Measurements from ENCODE around the gene TSHZ2.

Gene TSHZ2

DNA sequence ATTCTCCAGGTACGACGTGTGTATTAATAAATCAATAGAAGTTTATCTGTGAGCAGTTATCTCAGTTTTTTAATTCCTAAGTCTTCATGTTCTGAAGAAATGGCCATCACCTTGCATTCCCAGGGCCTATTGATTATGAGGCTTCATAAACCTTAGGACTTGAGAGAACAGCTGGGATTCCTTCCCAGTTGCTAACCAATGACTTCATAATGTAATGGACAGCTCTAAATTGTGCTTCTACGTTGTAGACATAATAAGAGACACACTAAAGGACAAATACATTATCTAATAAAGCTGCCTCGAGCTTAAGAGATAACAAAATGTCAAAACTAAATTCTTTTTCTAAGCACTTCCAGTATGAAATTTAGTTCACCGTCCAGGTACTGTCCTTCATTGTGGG, 30.6 kb downstream of the TSHZ2 start:
- no peaks in the 10 kb centered on the region for H3K27me3 Mint-ChIP-seq
- H3K27ac Mint-ChIP-seq, result peak overlapping the region; percentile 97
- H3K9me3 Mint-ChIP-seq, result peaks cover 8% of the 10 kb centered on the region
- H3K4me1 Mint-ChIP-seq, result peaks cover 90% of the 10 kb centered on the region
- peaks cover 20% of the 10 kb centered on the region for H3K36me3 Mint-ChIP-seq
- H3K4me3 Mint-ChIP-seq, result peak overlapping the region; percentile 51

DNA sequence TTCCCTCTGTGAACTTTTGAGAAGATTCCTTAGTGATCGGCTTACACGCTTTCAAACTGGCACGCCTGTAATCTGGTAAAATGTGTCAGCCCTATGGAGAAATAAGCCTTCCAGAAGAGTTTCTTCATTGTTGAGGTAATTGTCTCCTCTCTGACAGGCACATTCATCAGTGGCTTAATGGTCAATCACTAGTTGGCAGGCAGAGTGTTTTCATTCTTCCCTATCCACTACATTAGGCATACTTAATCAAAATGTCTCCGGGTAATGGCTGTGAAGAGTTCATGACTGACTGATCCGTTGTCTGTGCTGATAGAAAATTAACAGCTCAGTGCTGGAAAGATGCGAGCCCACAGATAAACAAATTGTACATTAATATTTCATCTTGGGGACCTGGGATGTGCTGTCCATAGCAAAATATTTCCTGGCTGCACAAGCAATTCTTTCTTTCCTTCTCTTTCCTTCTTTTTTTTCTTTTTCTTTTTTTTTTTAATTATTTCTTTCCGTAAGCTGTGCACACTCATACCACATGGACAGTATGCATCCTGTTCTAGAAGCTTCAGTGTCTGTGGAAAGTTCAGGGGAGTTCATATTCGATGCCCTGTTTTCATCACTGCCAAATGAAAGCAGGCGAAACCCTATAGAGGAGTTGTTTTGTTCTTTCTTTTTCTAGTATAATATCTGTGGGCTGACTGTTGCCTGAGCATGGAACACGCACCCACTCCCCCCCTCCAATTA, 31.4 kb downstream of the TSHZ2 start:
- H3K27ac Mint-ChIP-seq, result peak overlapping the region; percentile 97
- peaks cover 23% of the 10 kb centered on the region for H3K36me3 Mint-ChIP-seq
- H3K27me3 Mint-ChIP-seq, result no peaks in the 10 kb centered on the region
- peaks cover 89% of the 10 kb centered on the region for H3K4me1 Mint-ChIP-seq
- peaks cover 8% of the 10 kb centered on the region for H3K9me3 Mint-ChIP-seq
- peak overlapping the region; percentile 67 for H3K4me3 Mint-ChIP-seq

DNA sequence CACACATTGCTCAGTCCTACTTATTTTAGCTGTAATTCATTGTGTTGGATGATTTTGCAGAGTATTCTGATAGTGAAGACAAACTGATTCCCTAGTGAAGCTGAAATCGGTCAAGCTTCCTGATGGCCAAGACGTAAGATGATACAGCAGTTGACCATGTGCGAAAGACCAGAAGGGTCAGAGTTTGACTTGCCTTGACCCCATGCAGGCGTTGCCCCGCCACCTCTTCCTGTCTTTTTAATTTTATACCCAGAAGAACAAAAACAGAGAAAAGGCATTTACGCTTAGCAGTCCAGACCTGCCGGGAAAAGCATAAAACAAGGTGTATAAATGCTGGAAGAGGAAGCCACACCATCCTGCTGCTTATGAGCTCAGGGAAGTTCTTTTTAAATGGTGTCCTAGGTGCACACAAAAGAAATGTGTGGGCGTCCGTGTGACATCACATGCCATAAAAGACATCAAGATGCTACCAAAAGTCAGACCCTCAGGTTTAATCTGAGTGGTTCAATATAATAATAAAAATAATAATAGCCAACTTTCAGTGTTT, 32.2 kb downstream of the TSHZ2 start:
- H3K27me3 Mint-ChIP-seq, result no peaks in the 10 kb centered on the region
- peaks cover 89% of the 10 kb centered on the region for H3K4me1 Mint-ChIP-seq
- peak overlapping the region; percentile 97 for H3K27ac Mint-ChIP-seq
- peaks cover 20% of the 10 kb centered on the region for H3K36me3 Mint-ChIP-seq
- H3K9me3 Mint-ChIP-seq, result peaks cover 8% of the 10 kb centered on the region
- peak overlapping the region; percentile 67 for H3K4me3 Mint-ChIP-seq

DNA sequence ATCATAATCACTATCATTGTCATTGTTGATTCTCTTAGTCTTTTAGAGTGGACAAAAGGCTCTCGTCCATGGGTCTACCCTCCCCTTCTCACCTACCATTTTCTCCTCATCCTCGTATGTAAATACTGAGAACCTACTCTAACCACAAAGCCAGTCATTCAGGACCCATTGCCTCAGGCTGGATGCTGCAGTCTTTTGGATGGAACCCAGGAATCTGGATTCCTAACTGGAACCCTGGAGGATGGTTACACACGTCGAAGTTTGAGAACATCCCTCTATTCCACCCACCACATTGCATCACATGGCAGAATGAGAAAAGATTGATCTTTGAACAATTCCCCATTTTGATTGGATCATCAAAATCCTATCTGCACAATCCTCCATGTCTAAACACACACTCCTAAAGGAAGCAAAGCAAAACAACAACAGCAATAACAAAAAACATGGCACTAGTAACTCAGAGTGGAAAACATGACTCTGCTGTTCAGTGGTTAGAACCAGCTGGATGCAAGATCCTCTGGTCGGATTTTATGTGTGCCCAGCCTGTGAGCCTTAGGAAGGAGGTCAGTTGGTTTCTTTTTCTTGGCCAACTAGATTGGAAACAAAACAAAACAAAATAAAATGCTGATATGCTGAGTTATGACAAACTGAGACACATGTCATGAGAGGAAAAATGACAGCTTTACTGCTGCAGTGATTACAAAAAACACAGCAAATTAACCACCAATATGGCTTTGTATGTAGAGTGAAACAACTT, 38.0 kb downstream of the TSHZ2 start:
- no peaks in the 10 kb centered on the region for H3K27me3 Mint-ChIP-seq
- peaks cover 7% of the 10 kb centered on the region for H3K9me3 Mint-ChIP-seq
- H3K4me1 Mint-ChIP-seq, result peaks cover 86% of the 10 kb centered on the region
- H3K4me3 Mint-ChIP-seq, result no peak overlapping the region
- H3K36me3 Mint-ChIP-seq, result peaks cover 37% of the 10 kb centered on the region
- peak overlapping the region; percentile 60 for H3K27ac Mint-ChIP-seq

DNA sequence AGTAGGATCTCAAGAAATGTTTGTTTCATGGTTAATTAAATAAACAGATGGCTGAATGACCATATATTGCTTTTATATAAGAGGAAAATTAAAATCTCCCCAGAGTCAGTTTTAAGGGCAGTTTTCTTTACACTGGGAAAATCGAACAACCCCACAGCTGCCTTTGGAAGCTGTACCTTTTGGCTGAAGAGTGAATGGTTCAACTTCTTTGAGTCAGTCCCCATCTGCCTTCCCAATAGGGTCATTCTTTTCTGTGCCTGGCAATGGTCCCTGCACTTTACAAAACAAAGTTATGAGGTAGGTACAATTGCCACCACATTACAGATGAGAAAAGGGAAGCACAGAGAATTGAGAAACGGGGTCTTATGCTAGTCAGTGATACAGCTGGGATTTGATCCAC, 39.5 kb downstream of the TSHZ2 start:
- no peak overlapping the region for H3K4me3 Mint-ChIP-seq
- H3K27ac Mint-ChIP-seq, result no peak overlapping the region
- H3K27me3 Mint-ChIP-seq, result no peaks in the 10 kb centered on the region
- peaks cover 7% of the 10 kb centered on the region for H3K9me3 Mint-ChIP-seq
- peaks cover 84% of the 10 kb centered on the region for H3K4me1 Mint-ChIP-seq
- peaks cover 40% of the 10 kb centered on the region for H3K36me3 Mint-ChIP-seq

DNA sequence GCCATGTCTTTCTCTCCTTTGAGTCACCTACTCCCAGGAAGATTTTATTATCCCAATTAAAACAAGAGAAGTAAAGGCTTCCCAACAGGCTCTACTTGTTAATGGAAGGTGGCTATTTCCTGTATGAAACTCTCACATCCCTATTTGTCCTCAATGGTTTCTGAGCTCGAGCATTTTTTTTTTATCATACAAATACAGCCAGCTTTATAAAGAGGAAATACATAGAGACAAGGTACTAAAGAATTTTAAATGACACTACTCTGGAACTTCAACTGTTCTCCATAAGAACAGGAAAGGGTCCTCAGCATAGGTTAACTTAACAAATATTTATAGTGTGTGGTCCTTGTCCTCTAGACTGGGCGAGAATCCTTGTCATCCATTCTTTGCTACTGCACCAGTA, 41.0 kb downstream of the TSHZ2 start:
- no peak overlapping the region for H3K4me3 Mint-ChIP-seq
- H3K4me1 Mint-ChIP-seq, result peaks cover 83% of the 10 kb centered on the region
- H3K9me3 Mint-ChIP-seq, result peaks cover 7% of the 10 kb centered on the region
- no peak overlapping the region for H3K27ac Mint-ChIP-seq
- H3K27me3 Mint-ChIP-seq, result no peaks in the 10 kb centered on the region
- H3K36me3 Mint-ChIP-seq, result peaks cover 42% of the 10 kb centered on the region

DNA sequence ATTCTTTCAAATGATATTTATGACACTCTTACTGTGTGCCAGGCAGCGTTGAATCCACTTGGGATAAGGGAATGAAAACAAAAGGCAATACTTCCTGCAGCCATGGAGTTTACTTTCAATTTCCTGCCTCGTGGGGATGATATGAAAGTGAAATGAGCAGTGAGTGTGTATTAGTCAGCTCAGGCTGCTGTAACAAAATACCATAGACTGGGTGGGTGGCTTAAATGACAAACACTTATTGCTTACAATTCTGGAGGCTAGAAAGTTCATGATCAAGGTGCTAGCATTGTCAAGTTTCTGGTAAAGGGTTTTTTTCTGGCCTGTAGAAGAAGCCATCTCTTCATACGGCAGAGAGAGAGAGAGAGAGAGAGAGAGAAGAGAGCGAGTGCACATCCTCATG, 41.7 kb downstream of the TSHZ2 start:
- H3K27ac Mint-ChIP-seq, result peak overlapping the region; percentile 91
- no peaks in the 10 kb centered on the region for H3K27me3 Mint-ChIP-seq
- H3K4me1 Mint-ChIP-seq, result peaks cover 85% of the 10 kb centered on the region
- peaks cover 44% of the 10 kb centered on the region for H3K36me3 Mint-ChIP-seq
- no peak overlapping the region for H3K4me3 Mint-ChIP-seq
- peaks cover 7% of the 10 kb centered on the region for H3K9me3 Mint-ChIP-seq

DNA sequence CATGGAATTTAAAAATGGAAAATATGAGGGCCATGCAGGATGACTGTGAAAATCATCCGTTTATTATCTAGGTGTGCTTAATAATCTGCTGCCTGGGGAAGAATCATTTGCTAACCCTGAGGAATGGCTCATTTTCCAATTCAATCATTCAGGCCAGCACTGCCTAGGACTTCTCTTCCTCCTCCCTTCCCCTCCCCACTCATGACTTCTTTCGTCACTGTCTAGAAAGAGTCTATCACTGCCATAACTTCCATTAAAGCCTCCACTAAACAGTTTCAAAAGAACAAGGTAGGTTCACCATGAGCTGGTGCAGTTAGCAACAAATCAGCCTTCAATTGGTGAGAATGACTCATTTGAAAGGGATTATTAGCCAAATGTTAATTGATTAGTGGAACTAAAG, 43.9 kb downstream of the TSHZ2 start:
- Mint-ChIP-seq H3K4me1 (peaks cover 89% of the 10 kb centered on the region), H3K36me3 (peaks cover 42% of the 10 kb centered on the region), H3K4me3 (no peak overlapping the region), H3K9me3 (peaks cover 12% of the 10 kb centered on the region), H3K27ac (peak overlapping the region; percentile 63), H3K27me3 (no peaks in the 10 kb centered on the region)

DNA sequence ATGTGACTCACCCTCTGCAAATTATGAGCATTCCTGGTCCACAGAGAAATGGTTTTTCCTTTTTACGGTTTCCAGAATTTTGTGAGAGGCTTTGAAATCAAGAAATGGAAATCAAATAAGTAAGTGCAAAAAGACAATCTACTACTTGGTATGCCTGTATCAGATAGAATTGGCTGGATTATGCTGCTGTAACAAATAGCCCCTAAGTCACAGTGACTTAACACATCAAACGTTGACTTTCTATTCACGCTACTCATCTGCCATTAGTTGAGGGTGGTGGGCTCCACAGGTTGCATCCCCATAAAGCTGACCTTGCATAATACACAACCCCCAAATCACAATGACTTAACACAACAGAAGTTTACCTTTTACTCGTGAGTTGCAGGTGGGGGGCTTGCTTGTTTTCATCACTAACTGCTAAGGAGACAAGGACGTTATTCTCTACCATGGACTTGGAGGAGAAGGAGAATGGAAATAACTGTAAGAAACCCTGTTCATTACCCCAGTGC, 44.4 kb downstream of the TSHZ2 start:
- H3K4me1 Mint-ChIP-seq, result peaks cover 91% of the 10 kb centered on the region
- H3K36me3 Mint-ChIP-seq, result peaks cover 44% of the 10 kb centered on the region
- H3K4me3 Mint-ChIP-seq, result no peak overlapping the region
- H3K27ac Mint-ChIP-seq, result peak overlapping the region; percentile 83
- peaks cover 16% of the 10 kb centered on the region for H3K9me3 Mint-ChIP-seq
- H3K27me3 Mint-ChIP-seq, result no peaks in the 10 kb centered on the region

DNA sequence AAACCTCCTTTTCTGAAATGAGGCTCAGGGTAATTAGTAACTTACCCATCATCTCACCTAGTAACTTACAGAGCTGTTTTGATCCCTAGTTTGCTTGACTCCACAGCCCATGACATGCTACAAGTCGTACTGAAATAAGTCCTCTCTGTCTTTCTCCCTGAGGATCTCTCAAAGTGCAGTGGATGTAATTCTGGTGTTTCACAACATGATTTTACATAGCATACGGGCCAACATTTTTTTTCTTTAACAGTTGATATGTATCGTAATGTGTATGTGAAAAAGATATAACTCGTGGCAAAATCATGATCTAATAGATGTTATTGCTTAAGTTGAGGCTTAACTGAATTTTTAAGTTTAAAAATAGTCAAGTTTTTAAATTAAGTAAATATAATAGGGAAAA, 45.0 kb downstream of the TSHZ2 start:
- peak overlapping the region; percentile 83 for H3K27ac Mint-ChIP-seq
- H3K36me3 Mint-ChIP-seq, result peaks cover 42% of the 10 kb centered on the region
- H3K4me3 Mint-ChIP-seq, result no peak overlapping the region
- peaks cover 95% of the 10 kb centered on the region for H3K4me1 Mint-ChIP-seq
- H3K27me3 Mint-ChIP-seq, result no peaks in the 10 kb centered on the region
- H3K9me3 Mint-ChIP-seq, result peaks cover 17% of the 10 kb centered on the region

DNA sequence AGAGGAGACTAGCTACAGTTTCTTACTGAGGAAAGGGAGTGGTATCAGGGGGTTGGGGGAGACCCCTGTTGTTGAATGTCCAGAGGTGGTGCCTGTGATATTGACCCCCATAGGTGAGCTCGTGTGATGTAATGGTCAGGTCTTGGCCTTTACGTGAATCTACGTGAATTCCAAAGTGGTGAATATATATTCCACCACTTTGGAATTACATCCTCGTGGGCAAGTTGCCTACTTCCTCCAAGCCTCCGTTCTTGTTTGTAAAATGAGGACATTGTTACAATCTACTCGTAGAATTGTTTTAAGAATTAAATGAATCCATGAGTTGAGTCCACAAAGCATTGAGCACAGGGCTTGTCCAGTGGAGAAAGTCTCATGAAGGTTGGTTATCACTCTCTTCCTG, 47.3 kb downstream of the TSHZ2 start:
- peaks cover 94% of the 10 kb centered on the region for H3K4me1 Mint-ChIP-seq
- H3K27ac Mint-ChIP-seq, result peak overlapping the region; percentile 99
- no peaks in the 10 kb centered on the region for H3K27me3 Mint-ChIP-seq
- H3K36me3 Mint-ChIP-seq, result peaks cover 32% of the 10 kb centered on the region
- no peak overlapping the region for H3K4me3 Mint-ChIP-seq
- H3K9me3 Mint-ChIP-seq, result peaks cover 20% of the 10 kb centered on the region

DNA sequence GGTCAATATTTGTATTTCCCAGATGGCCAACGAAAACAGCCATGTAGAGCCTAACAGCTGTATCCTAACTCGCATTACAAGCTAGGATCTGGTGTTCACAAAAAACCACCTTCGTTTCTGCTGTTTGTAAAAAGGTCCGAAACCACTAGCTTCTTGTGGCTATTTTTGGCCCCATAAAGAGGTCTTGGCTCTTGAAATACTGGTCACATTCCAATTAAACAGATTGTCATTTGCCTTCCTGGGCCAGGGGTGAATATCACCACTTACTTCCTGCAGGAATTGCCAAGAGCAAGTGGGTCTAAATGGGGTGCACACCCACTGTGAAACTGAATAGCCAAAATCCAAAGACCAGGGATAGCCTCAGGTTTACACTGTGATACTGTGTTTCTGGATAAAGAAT, 48.2 kb downstream of the TSHZ2 start:
- Mint-ChIP-seq H3K36me3 (peaks cover 24% of the 10 kb centered on the region), H3K4me3 (no peak overlapping the region), H3K4me1 (peaks cover 91% of the 10 kb centered on the region), H3K27ac (peak overlapping the region; percentile 99), H3K9me3 (peaks cover 13% of the 10 kb centered on the region), H3K27me3 (no peaks in the 10 kb centered on the region)

DNA sequence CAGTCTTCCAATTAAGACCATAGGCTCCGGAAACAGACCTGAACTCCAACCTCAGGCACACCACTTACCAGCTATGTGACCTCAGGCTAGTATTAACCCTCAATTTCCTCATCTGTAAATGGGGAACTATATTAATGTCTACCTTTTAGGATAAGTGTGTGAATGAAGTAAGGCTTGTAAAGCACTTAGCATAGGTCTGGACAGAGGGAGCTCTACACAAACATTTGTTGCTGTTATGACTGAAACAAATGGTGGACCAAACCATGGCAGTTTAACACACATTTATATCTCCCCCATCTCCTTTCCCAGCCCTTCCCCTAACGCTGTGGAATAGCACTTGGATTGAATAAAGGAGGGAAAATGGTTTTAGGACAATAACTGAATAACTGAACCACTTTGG, 48.7 kb downstream of the TSHZ2 start:
- peaks cover 94% of the 10 kb centered on the region for H3K4me1 Mint-ChIP-seq
- H3K27me3 Mint-ChIP-seq, result no peaks in the 10 kb centered on the region
- H3K9me3 Mint-ChIP-seq, result peaks cover 13% of the 10 kb centered on the region
- H3K4me3 Mint-ChIP-seq, result no peak overlapping the region
- peak overlapping the region; percentile 99 for H3K27ac Mint-ChIP-seq
- peaks cover 26% of the 10 kb centered on the region for H3K36me3 Mint-ChIP-seq

DNA sequence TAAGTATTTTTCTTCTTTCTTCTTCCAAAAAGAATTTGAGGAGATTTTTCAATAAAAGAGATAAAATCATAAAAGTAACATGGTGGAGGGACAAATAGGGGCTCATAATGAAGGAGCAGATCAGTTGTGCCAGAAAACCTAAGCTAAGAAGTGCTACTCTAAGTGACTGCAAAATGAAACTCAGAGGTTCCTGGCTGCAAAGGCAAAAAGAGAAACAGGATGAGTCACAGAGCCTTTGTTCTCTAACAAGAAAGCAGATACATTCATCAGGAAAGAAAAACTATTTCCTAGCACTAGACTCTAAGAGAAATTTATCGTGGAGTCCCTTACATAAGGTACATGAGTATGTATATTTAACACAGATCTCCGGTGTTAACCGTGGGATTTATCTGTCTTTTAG, 49.8 kb downstream of the TSHZ2 start:
- Mint-ChIP-seq H3K27me3 (no peaks in the 10 kb centered on the region), H3K4me1 (peaks cover 92% of the 10 kb centered on the region), H3K9me3 (peaks cover 13% of the 10 kb centered on the region), H3K4me3 (peak overlapping the region; percentile 61), H3K27ac (peak overlapping the region; percentile 99), H3K36me3 (peaks cover 21% of the 10 kb centered on the region)

DNA sequence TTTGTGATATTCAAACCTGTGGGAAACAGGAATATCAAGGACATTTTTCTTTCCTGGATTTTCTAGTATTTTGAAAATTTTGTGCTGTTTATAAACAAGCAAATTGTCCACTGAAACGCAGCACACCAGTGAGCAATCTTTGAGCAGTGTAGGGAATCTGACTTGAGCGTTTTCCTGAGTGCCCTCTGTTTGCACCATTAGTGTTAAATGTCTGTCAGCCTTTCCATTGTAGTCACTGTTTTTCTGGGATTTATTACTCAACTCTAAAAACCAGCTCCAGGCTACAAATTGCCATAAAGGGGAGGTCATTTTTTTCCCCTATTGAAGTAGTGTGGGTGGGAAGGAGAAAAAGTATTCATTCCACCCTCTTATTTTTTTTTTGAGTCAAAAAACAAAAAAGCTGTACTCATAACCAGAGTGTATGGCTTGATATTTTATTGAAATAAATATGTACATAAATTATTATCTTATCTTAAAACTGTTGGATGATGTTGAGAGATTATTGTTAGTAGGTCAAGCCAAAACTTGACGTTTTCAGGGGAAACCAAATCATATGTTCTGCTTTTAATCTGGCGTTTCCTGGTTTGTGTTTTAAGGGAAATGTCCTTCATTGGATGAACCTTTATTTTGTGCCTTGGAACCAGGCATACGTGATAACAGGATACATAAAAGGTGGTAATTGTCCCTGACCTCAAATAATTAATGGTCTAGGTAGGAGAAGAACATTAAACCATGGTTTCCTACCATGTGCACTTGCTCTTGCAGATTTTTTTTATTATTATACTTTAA, 51.8 kb downstream of the TSHZ2 start:
- Mint-ChIP-seq H3K27me3 (no peaks in the 10 kb centered on the region), H3K4me1 (peaks cover 93% of the 10 kb centered on the region), H3K9me3 (peaks cover 17% of the 10 kb centered on the region), H3K4me3 (peak overlapping the region; percentile 49), H3K27ac (peak overlapping the region; percentile 99), H3K36me3 (peaks cover 16% of the 10 kb centered on the region)

Measured in activated naive CD4-positive, alpha-beta T cell treated with anti-CD3 and anti-CD28 coated beads, Interleukin-2, amount 50 U/mL, for 24 hours (primary cell).